ENCODE measurements around the gene TRAF7. TPM values are rescaled to one million over a fixed set of nuclear protein-coding genes. Genes with fewer than 3 reads are reported as not detected.

TRAF7 gene
- total RNA-seq, 4 donors from 2014 or later: 36.3 to 70.1 (median 56.3) TPM

DNA sequence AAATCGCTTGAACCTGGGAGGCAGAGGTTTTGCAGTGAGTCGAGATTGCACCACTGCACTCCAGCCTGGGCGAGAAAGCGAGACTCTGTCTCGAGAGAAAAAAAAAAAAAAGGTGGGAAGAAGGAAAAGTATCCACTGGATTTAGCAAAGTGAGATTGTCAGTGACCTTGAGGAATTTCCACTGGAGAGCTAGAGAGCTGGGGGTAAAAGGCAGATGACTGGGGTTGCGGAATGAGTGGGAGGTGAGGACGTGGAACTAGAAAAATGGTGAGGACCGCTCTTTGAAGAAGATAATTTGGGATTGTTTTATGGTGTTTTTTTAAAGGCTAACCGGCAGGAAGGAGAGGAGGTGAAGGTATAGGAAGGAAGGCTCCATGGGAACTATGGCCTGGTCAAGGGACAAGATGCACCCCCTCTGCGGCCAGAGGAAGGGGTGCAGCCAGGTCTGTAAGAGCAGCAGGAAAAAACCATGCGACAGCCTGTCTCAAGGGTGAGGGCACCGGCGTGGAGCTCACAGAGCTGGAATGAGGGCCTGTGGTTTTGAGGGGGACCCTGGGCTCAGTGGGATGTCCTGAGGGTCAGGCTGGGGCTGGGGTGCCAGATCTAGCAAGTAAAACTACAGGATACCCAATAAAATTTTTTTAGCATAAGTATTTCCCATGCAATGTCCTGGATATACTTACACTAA is 49.0 kb downstream of the TRAF7 start:
- Histone ChIP-seq H3K4me1 (peaks cover 0 to 27% (median 14%) of the 10 kb centered on the region in 3 donors), H3K27me3 (no peaks in the 10 kb centered on the region), H3K9me3 (no peaks in the 10 kb centered on the region), H3K27ac (peak overlapping the region; percentile 94 to 100 (median 98)), H3K36me3 (peaks cover 0 to 32% of the 10 kb centered on the region in 2 donors), H3K4me3 (peak overlapping the region; percentile 78 to 87)
- 64 to 74% methylated on average over 6 to 9 of the region's 13 CpGs for WGBS, 2 donors (ENCODE audit: low coverage in 1 of 2)
- TF ChIP-seq POLR2AphosphoS5 (IDR thresholded peaks at IDR 0.05): no peak
- no peak for TF ChIP-seq POLR2A (IDR thresholded peaks at IDR 0.05)
- TF ChIP-seq, protein P1, sequence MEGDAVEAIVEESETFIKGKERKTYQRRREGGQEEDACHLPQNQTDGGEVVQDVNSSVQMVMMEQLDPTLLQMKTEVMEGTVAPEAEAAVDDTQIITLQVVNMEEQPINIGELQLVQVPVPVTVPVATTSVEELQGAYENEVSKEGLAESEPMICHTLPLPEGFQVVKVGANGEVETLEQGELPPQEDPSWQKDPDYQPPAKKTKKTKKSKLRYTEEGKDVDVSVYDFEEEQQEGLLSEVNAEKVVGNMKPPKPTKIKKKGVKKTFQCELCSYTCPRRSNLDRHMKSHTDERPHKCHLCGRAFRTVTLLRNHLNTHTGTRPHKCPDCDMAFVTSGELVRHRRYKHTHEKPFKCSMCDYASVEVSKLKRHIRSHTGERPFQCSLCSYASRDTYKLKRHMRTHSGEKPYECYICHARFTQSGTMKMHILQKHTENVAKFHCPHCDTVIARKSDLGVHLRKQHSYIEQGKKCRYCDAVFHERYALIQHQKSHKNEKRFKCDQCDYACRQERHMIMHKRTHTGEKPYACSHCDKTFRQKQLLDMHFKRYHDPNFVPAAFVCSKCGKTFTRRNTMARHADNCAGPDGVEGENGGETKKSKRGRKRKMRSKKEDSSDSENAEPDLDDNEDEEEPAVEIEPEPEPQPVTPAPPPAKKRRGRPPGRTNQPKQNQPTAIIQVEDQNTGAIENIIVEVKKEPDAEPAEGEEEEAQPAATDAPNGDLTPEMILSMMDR (IDR thresholded peaks at IDR 0.05): no peak
- ATAC-seq: no peak

DNA sequence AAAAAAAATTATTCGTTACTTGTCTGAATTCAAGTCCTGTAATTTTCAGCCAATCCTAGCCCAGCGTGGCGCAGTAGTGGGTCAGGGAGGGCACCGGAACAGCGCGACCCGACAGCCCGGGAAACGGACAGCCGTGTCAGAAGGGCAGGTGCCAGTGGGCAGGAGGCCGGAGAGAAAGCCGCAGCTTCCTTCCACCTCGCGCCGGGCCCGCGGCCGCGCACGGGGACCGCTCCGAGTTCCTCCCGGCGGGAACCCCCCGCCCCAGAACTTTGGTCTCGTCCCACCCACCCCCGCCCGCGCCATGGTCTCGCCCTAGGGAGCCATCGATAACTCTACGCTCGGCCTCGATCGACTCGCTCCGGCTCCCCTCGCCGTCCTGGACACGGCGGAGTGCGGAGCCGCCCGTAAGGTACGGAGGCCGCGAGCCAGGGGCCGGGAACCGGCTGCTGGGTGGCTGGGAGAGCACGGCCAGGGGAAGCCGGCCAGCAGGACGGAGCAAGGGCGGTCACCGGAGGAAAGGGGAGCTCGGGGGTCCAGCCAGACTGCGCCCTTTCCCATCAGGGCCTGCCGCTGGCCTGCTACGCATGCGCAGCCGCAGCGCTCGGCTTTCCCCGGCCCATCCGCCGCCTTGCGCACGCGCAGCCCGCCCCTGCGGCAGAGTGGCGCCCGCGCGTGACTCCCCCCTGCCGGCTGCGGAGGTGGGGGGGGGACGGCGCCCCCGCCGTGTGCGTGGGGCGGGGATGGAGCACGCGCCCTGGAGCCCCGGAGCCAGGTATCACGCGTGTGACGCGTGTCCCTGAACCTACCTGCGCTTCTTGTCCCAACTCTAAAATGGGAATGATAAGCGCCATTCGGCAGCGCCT is 49.8 kb downstream of the TRAF7 start, which contains the start of gene MLST8:
TSS of gene MLST8 (plus strand) at position 351 of the 863 bp plus-strand sequence. CDS start 632 bp downstream, outside the sequence.
- TF ChIP-seq POLR2A (IDR thresholded peaks at IDR 0.05): peak; percentile 89
- TF ChIP-seq POLR2AphosphoS5 (IDR thresholded peaks at IDR 0.05): peak; percentile 92
- TF ChIP-seq, protein P1 (IDR thresholded peaks at IDR 0.05): peak in 1 of 4 experiments; percentile 41
- TF ChIP-seq EP300 (IDR thresholded peaks at IDR 0.05): no peak
- Histone ChIP-seq H3K27me3 (no peaks in the 10 kb centered on the region), H3K36me3 (peaks cover 0 to 37% of the 10 kb centered on the region in 2 donors), H3K4me3 (peak within 1 kb of the TSS; percentile 78 to 87), H3K9me3 (no peaks in the 10 kb centered on the region), H3K27ac (peak within 1 kb of the TSS; percentile 94 to 100 (median 98)), H3K4me1 (peaks cover 0 to 27% (median 14%) of the 10 kb centered on the region in 3 donors)
- peak; percentile 93 for ATAC-seq
- 3 to 4% methylated on average over 5 to 12 of the region's 93 CpGs for WGBS, 2 donors (ENCODE audit: low coverage in 1 of 2)

DNA sequence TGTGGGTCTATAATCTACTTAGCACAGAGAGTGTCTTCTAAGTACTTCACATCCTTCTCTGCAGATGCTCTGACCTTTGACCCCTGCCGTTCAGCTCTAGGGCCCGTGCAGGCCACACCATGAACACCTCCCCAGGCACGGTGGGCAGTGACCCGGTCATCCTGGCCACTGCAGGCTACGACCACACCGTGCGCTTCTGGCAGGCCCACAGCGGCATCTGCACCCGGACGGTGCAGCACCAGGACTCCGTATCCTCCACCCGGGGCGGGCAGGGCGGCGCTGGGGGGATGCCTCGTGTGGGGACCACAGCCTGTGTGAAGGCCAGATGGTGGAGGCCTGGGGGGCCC is 50.4 kb downstream of the TRAF7 start:
- H3K36me3 ChIP-seq: peaks cover 0 to 37% of the 10 kb centered on the region in 2 donors
- H3K27me3 ChIP-seq: no peaks in the 10 kb centered on the region
- H3K4me3 ChIP-seq: peak overlapping the region; percentile 78 to 87
- peak overlapping the region; percentile 94 to 100 (median 98) for H3K27ac ChIP-seq
- TF ChIP-seq, protein P1 (IDR thresholded peaks at IDR 0.05): no peak
- no peak for TF ChIP-seq POLR2A (IDR thresholded peaks at IDR 0.05)
- no peak for TF ChIP-seq POLR2AphosphoS5 (IDR thresholded peaks at IDR 0.05)
- no peak for TF ChIP-seq EP300 (IDR thresholded peaks at IDR 0.05)
- peaks cover 0 to 27% (median 14%) of the 10 kb centered on the region in 3 donors for H3K4me1 ChIP-seq
- WGBS, 2 donors (ENCODE audit: low coverage in 1 of 2): no CpG with 5 or more reads among the region's 16 CpGs
- ATAC-seq: peak; percentile 4
- H3K9me3 ChIP-seq: no peaks in the 10 kb centered on the region

GRCh38 chr16:2206420-2206779 is 50.8 kb downstream of the TRAF7 start:
- Histone ChIP-seq H3K9me3 (no peaks in the 10 kb centered on the region), H3K4me3 (peak overlapping the region in 1 of 2 donors; percentile 78), H3K27me3 (no peaks in the 10 kb centered on the region), H3K36me3 (peaks cover 0 to 37% of the 10 kb centered on the region in 2 donors), H3K4me1 (peaks cover 0 to 27% (median 14%) of the 10 kb centered on the region in 3 donors), H3K27ac (peak overlapping the region in 3 of 4 donors; percentile 98 to 100 (median 98))
- 60% methylated on average over 1 of the region's 18 CpGs; no CpG with 5 or more reads in 1 of the 2 donors for WGBS, 2 donors (ENCODE audit: low coverage in 1 of 2)
- no peak for ATAC-seq
- no peak for TF ChIP-seq POLR2AphosphoS5 (IDR thresholded peaks at IDR 0.05)
- TF ChIP-seq POLR2A (IDR thresholded peaks at IDR 0.05): no peak
- TF ChIP-seq EP300 (IDR thresholded peaks at IDR 0.05): no peak
- TF ChIP-seq, protein P1 (IDR thresholded peaks at IDR 0.05): no peak
